LHCN-M2 (cell line): ENCODE results near the gene MASP2. TPM values are rescaled to one million over a fixed set of nuclear protein-coding genes. Genes with fewer than 3 reads are reported as not detected.
"Not testable (repeated sequence)": the region's sequence is repeated elsewhere in the genome, so short reads cannot be mapped to it uniquely, and the experiment has no call there.

ENCODE experiments used
- DNase-seq: peaks from one replicate; pipeline ENCODE4 v3.0.0-alpha.2; 2012; ENCODE audit warnings: low read depth
- total RNA-seq: library from RNA; depleted of rRNA; stranded (reverse); fragments of >200 nt; gene quantifications from 2 replicates; pipeline ENCODE4 v1.2.3, GENCODE V29; 2014

The MASP2 gene
- total RNA-seq, 1 experiment from 2014 or later: not detected

DNA sequence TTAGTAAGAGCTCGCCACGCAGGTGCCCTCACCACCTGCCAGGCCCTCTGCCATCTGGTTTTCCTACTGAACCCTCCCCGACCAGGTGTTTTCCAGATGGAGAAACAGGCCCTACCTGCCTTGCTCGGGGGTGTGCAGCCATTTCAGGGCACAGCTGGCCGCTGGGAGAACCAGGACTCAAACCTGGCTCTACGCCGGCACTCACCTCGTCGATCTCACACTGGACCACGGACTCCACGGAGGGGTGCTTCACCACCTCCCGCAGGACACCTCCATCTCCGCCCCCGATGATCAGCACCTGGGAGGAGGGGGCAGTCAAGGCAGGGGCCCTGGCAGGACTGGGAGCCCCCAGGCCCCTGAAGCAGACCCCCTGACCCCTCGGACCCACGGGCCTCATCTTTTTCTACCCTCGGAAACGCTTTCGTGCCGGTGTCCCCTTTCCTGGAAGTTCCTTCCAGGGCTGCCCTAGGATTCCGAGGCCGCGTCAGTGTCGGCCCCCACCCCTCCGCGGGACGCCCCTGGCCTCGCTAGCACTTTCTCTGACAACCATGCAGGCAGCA, 11.6 kb upstream of the MASP2 start:
- DNase-seq: no peak

- DNase-seq: no peak
Measured at GRCh38 chr1:11058026-11058425, 11.0 kb upstream of the MASP2 start.

DNA sequence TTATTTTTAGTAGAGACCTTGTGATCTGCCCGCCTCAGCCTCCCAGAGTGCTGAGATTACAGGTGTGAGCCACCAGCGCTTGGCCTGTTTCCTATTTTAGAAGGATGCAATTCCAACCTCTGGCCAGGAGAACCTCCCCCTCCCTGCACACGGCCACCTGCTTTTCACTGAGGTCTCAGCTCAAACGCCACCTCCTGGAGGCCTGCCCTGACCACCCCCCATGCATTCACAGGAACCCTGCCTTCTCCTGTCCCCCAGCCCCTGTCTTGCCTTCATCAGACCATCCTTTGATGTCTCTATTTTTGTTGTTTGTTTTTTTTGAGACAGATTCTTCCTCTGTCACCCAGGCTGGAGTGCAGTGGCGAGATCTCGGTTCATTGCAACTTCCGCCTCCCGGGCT, 10.4 kb upstream of the MASP2 start:
- DNase-seq: no peak

DNA sequence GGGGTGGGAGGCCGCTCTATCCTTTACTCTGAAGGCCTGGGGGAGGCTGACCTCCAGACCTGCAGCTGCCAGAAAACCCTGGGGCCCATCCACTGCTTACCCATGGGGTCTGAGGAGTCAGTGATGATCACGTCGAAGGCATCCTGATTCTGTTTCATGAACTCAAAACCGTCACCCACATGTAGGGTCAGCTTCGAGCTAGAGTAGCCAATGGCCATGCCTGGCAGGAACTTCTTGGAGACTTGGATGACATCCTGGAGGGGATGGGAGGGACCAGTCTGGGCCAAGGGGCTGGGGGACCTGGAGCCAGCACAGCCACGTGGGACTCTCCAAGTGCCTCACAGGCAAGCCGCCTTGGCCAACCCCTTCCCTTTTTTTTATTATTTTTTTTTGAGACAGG, 9.5 kb upstream of the MASP2 start:
- DNase-seq: no peak

DNA sequence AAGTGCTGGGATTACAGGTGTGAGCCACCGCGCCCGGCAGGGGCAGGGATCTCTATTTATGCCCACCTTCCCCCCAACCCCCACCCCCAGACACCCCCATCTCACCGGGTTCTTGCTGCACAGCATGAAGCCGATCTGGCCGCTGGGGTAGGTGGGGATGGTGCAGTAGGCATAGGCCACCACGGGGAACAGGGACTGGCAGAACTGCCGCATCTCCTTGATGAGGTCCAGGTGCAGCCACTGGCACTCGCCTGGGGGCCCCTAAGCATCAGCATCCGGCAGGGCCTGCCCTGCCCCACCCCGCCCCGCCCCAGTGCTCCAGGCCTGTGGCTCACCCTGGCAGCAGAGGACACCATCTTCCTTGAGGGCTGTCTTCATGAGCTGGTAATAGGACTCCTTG, 8.6 kb upstream of the MASP2 start:
- DNase-seq: no peak

- DNase-seq: no peak
Measured at GRCh38 chr1:11054666-11055065, 7.6 kb upstream of the MASP2 start.

- no peak for DNase-seq
Measured at GRCh38 chr1:11054181-11054580, 7.1 kb upstream of the MASP2 start.

GRCh38 chr1:11053758-11054137, 6.7 kb upstream of the MASP2 start:
- DNase-seq: no peak

DNA sequence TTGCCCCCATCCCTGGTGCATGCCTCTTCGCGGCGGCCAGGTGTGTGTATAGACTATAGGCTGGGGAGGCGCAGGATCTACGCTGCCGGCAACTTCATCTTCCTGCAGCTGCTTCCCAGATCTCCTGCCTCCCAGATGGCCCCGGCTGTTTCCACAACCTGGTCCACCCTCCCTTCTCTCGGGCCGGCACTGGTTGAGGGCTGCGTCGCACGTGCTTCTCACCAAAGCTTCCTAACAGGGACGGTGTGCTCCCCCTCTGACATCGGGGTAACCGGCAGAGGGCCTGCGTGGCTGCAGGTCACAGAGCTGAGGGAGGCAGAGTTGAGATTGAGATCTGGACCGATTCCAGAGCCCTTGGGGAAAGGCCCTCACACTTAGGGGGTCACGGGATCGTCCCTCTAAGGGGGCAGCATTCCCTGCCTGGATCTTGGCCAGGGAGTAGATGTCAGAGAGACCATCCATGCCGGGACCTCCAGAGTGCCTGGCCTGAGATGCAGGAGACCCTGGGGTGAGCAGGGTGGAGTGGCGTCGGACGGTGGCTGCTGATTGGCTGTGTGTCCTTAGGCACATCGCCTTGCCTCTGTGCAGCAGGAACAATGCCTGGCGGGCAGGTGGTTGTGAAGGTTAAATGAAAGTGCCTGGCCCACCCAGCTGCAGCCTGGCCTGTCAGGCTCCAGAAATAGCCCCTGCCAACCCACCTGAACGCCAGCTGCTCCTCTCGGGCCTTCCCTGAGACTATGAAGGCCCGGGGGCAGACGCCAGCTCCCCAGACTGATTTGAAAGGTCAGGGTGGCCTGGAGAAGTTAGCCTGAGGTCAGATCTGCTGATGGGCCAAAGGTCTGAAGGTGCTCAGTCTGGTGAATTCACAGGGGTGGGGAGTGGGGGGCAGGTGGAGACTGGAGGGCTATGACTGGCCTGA, 6.1 kb upstream of the MASP2 start:
- DNase-seq: no peak

GRCh38 chr1:11051781-11052511, 4.9 kb upstream of the MASP2 start:
- no peak for DNase-seq

- not testable (repeated sequence) for DNase-seq
Measured at GRCh38 chr1:11051121-11051520, 4.1 kb upstream of the MASP2 start.

DNA sequence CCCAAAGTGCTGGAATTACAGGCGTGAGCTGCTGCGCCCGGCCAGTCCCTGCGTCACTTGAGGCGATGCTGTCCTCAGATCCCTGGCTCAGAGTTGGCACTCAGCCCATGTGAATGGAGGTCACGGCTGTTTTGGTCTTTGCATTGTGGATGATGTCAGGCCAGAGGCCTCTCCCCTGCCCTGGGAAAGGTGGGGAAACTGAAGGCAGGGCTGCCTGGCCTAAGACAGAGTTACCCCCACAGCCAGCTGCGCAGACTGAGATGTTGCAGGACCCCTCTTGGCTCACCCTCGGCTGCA, 821 bp downstream of the MASP2 start:
- no peak for DNase-seq

- no peak for DNase-seq
Measured at GRCh38 chr1:11045428-11046269, 1.4 kb downstream of the MASP2 start.

- DNase-seq: no peak
Measured at GRCh38 chr1:11044849-11045427, 2.1 kb downstream of the MASP2 start.

DNA sequence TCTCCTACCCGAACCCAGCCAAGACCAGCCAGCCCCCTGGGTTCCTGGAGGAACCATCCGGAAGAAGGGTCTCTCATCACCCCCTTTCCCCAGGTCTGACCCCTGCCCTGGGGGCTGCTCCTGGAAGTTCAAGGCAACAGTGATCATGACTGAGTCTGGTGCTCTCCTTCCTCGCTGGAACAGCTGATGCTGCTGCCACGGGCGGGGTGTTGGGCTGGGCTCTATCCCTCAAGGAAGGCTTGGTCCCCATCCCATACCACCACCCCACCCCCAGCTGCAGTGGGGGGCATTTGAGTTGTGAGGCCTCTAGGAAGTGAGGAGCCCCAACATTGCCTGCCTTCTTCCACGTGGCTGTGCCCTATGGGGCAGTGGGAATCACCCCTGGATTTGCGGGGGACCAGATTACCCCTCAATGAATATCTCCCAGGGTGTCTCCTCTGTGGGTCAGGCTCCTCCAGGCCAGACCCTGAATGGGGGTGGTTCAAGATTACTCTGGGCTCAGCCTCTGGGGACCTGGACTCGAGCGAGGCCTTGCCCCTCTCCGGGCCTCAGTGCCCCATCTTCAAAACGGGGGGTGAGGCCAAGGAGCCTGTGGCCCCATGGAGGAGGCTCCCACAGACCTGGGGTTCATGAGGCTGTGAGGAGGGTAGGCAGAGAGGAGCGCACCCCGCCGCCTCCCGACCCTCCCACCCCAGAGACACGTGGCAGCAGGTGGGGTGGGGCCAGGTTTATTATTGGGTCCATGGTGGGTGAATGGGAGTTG, 2.8 kb downstream of the MASP2 start:
- no peak for DNase-seq

- no peak for DNase-seq
Measured at GRCh38 chr1:11042995-11043874, 3.8 kb downstream of the MASP2 start.

DNA sequence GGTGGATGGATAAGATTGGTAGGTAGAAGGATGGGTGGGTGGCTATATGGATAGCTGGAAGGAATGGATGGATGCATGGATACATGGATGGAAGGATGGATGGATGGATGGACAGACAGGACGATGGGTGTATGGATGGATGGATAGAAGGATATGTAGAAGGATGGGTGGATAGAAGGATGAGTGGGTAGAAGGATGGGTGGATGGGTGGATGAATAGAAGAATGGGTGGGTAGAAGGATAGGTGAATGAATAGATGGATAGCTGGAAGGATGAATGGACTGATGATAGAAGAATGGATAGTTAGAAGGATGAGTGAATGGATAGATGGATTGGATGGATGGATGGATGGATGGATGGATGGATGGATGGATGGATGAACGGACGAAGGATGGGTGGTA, 5.0 kb downstream of the MASP2 start:
- no peak for DNase-seq

DNA sequence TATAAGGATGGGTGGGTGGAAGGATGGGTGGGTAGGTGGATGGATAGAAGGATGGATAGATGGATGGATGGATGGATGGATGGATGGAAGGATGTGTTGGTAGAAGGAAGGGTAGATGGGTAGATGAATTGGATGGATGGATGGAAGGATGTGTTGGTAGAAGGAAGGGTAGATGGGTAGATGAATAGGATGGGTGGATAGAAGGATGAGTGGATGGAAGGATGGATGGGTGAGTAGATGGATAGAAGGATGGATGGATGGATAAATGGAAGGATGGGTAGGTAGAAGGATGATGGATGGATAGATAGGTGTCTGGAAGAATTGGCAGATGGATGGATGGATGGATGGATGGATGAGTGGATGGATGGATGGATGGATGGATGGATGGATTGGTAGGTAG, 6.0 kb downstream of the MASP2 start:
- no peak for DNase-seq

GRCh38 chr1:11040105-11040429, 7.0 kb downstream of the MASP2 start:
- DNase-seq: not testable (repeated sequence)
